SK-N-SH (cell line): ENCODE data around the gene SH3PXD2A. TPM values are rescaled to one million over a fixed set of nuclear protein-coding genes. Genes with fewer than 3 reads are reported as not detected.

Experiments used
- CTCF ChIA-PET: fragments of 300-600, 350-600 bp; formaldehyde crosslinking; extraction: SDS; loops from one replicate; lab custom pipeline; 2021; lab: Yijun Ruan, JAX
- POLR2A ChIA-PET: fragments of 350-600 bp; sonication (Branson Sonifier 250); formaldehyde crosslinking; extraction: SDS; loops from one replicate; lab custom pipeline; 2020; ENCODE audit warnings: antibody characterized with exemption, inconsistent platforms; lab: Yijun Ruan, JAX
- DNase-seq: peaks from one replicate; pipeline ENCODE4 v3.0.0; 2012
- H2AFZ ChIP-seq: fragments of 200-600 bp; sonication (generic); 2 replicates; pipeline ENCODE4 v1.8.1; 2016; ENCODE audit warnings: antibody characterized with exemption, mild to moderate bottlenecking, low read depth
- H3F3A ChIP-seq: fragments of 200-600 bp; sonication (generic); replicated peaks from 2 replicates; pipeline ENCODE3; 2016; ENCODE audit warnings: antibody characterized with exemption, mild to moderate bottlenecking; ENCODE audit not compliant: insufficient read depth
- H3K27ac ChIP-seq, 2 experiments: fragments of 200-500 bp in 1 of 2; fragments of 200-600 bp in 1 of 2; sonication (Bioruptor generic) in 1 of 2; sonication (generic), shearing (Covaris generic) in 1 of 2; 2 replicates each; pipeline versions ENCODE4 v1.5.1 to v1.6.1; 2014 to 2016; ENCODE audit warnings: low read depth in 2 of 2, inconsistent platforms in 1 of 2, low read length in 1 of 2, mild to moderate bottlenecking in 1 of 2, mixed read lengths in 1 of 2
- H3K27me3 ChIP-seq: fragments of 200-600 bp; sonication (generic), shearing (Covaris generic); 2 replicates; pipeline ENCODE4 v1.6.1; 2016; ENCODE audit warnings: mixed run types; ENCODE audit not compliant: insufficient read depth
- H3K36me3 ChIP-seq, 2 experiments: fragments of 200-500 bp in 1 of 2; fragments of 200-600 bp in 1 of 2; sonication (Bioruptor generic) in 1 of 2; sonication (generic) in 1 of 2; replicated peaks in 1 of 2; 2 replicates each; pipeline versions ENCODE3 to v1.5.1; 2014 to 2016; ENCODE audit warnings: low read length in 1 of 2, mild to moderate bottlenecking in 1 of 2; ENCODE audit not compliant: insufficient read depth in 2 of 2, control insufficient read depth in 1 of 2
- H3K4me1 ChIP-seq, 2 experiments: fragments of 200-500 bp in 1 of 2; fragments of 200-600 bp in 1 of 2; sonication (Bioruptor generic) in 1 of 2; sonication (generic), shearing (Covaris generic) in 1 of 2; 2 replicates each; pipeline versions ENCODE4 v1.5.1 to v1.6.1; 2014 to 2016; ENCODE audit warnings: low read depth in 1 of 2, low read length in 1 of 2, mixed run types in 1 of 2; ENCODE audit not compliant: insufficient read depth in 2 of 2, control insufficient read depth in 1 of 2
- H3K4me2 ChIP-seq: fragments of 200-600 bp; sonication (generic), shearing (Covaris generic); 2 replicates; pipeline ENCODE4 v1.6.1; 2017; ENCODE audit warnings: mixed run types
- H3K4me3 ChIP-seq, 2 experiments: fragments of 200-500 bp in 1 of 2; fragments of 200-600 bp in 1 of 2; sonication (Bioruptor generic) in 1 of 2; sonication (generic), shearing (Covaris generic) in 1 of 2; 2 replicates each; pipeline versions ENCODE4 v1.5.1 to v1.8.1; 2014 to 2016; ENCODE audit warnings: low read depth in 2 of 2, inconsistent platforms in 1 of 2, low read length in 1 of 2, mild to moderate bottlenecking in 1 of 2, mixed read lengths in 1 of 2, moderate library complexity in 1 of 2
- H3K79me2 ChIP-seq: fragments of 200-600 bp; sonication (generic); 2 replicates; pipeline ENCODE4 v1.8.1; 2017; ENCODE audit warnings: mild to moderate bottlenecking; ENCODE audit not compliant: insufficient read depth
- H3K9ac ChIP-seq: fragments of 200-600 bp; sonication (generic); 2 replicates; pipeline ENCODE4 v1.6.1; 2017; ENCODE audit warnings: mixed run types
- H3K9me2 ChIP-seq: fragments of 200-600 bp; sonication (generic); 2 replicates; pipeline ENCODE4 v1.6.1; 2017; ENCODE audit warnings: mixed run types
- H3K9me3 ChIP-seq: fragments of 200-600 bp; sonication (generic); 2 replicates; pipeline ENCODE4 v1.6.1; 2017; ENCODE audit warnings: mixed run types, mild to moderate bottlenecking, moderate library complexity
- H4K20me1 ChIP-seq: fragments of 200-600 bp; sonication (generic); 2 replicates; pipeline ENCODE4 v1.6.1; 2017; ENCODE audit warnings: mild to moderate bottlenecking, mixed run types; ENCODE audit not compliant: insufficient read depth
- CTCF ChIP-seq: fragments of 200-600 bp; sonication (generic); IDR thresholded peaks from 2 replicates; pipeline ENCODE4 v1.6.1; 2017; ENCODE audit warnings: antibody characterized with exemption, mild to moderate bottlenecking, moderate library complexity
- EZH2phosphoT487 ChIP-seq: fragments of 200-600 bp; sonication (generic); IDR thresholded peaks from 2 replicates; pipeline ENCODE4 v1.6.1; 2017; ENCODE audit warnings: low read depth, mixed run types, mild to moderate bottlenecking, antibody characterized with exemption, moderate library complexity, borderline replicate concordance
- FOXM1 ChIP-seq: IDR thresholded peaks from 2 replicates; pipeline ENCODE4 v1.4.0; 2012; ENCODE audit warnings: low read depth, mild to moderate bottlenecking
- GABPA ChIP-seq: IDR thresholded peaks from 2 replicates; pipeline ENCODE4 v1.4.0; 2012; ENCODE audit warnings: low read depth, mild to moderate bottlenecking
- IRF3 ChIP-seq: fragments of 150-350 bp; IDR thresholded peaks from 2 replicates; pipeline ENCODE4 v1.6.1; 2016; ENCODE audit warnings: mild to moderate bottlenecking, low read depth, low read length
- NFIC ChIP-seq: IDR thresholded peaks from 2 replicates; pipeline ENCODE4 v1.4.0; 2012; ENCODE audit warnings: borderline replicate concordance
- PBX3 ChIP-seq: IDR thresholded peaks from 2 replicates; pipeline ENCODE4; 2012
- POLR2AphosphoS5 ChIP-seq: IDR thresholded peaks from 2 replicates; pipeline ENCODE4 v1.6.1; 2012; ENCODE audit warnings: low read depth, low read length
- RCOR1 ChIP-seq: fragments of 150-350 bp; IDR thresholded peaks from 2 replicates; pipeline ENCODE4 v1.6.1; 2017; ENCODE audit warnings: antibody characterized with exemption, low read length
- RFX5 ChIP-seq: IDR thresholded peaks from 2 replicates; pipeline ENCODE4 v1.6.1; 2012; ENCODE audit warnings: mild to moderate bottlenecking, improper control_type of control experiment, low read length
- SIN3A ChIP-seq: IDR thresholded peaks from 2 replicates; pipeline ENCODE4 v1.6.1; 2012; ENCODE audit warnings: low read depth, mild to moderate bottlenecking, low read length, moderate library complexity, borderline replicate concordance
- TEAD4 ChIP-seq: IDR thresholded peaks from 2 replicates; pipeline ENCODE4 v1.4.0; 2012; ENCODE audit warnings: mild to moderate bottlenecking, borderline replicate concordance; ENCODE audit not compliant: insufficient read depth
- YY1 ChIP-seq: IDR thresholded peaks from 2 replicates; pipeline ENCODE4 v1.4.0; 2012; ENCODE audit warnings: low read depth, mild to moderate bottlenecking
- WGBS: methylation state at CpG from one replicate; pipeline ENCODE4 v1.1.6; 2017; ENCODE audit warnings: low lambda C conversion rate; 5-methylcytosine and 5-hydroxymethylcytosine counted together
- polyA plus RNA-seq, 3 experiments: library from polyadenylated mRNA; depleted of rRNA; stranded (reverse); fragments of >200 nt; gene quantifications; 2 replicates each; pipeline ENCODE4 v1.2.3, GENCODE V29; 2012

Gene SH3PXD2A
- polyA plus RNA-seq, 1 of the 3 experiments (the other 2 are of a cell fraction) = 2.5 TPM

- Histone ChIP-seq H3K9ac (no peak overlapping the region), H3F3A (no peaks in the 10 kb centered on the region), H3K27ac (no peak overlapping the region), H3K9me2 (no peaks in the 10 kb centered on the region), H4K20me1 (0 out of 2 replicates have a peak, but pooled peaks cover 3% of the 10 kb centered on the region), H3K4me2 (no peak overlapping the region), H3K79me2 (no peaks in the 10 kb centered on the region), H3K36me3 (no peaks in the 10 kb centered on the region), H3K27me3 (no peaks in the 10 kb centered on the region), H3K9me3 (no peaks in the 10 kb centered on the region), H3K4me3 (no peak overlapping the region), H2AFZ (no peak overlapping the region), H3K4me1 (peaks cover 0 to 7% of the 10 kb centered on the region in 2 experiments; a peak in 1 of 4 replicates)
- POLR2A ChIA-PET = no interaction called here
- no peak for DNase-seq
- 96% methylated on average over 27 of the region's 37 CpGs for WGBS
- CTCF ChIA-PET = interaction anchor here (1.0 to 3.6 kb wide), 6 partner anchors 11 to 104 kb away, joined by 3 to 20 read pairs (median 16); no protein-coding TSS in a partner anchor
- TF ChIP-seq YY1 (no peak), GABPA (no peak), EZH2phosphoT487 (no peak), FOXM1 (no peak), NFIC (no peak), RFX5 (no peak), SIN3A (no peak), PBX3 (no peak)
Measured at GRCh38 chr10:103668351-103669242, 186.8 kb downstream of the SH3PXD2A start.

- H3K4me2 ChIP-seq = no peak overlapping the region
- no peaks in the 10 kb centered on the region for H3K36me3 ChIP-seq
- H3K27ac ChIP-seq = no peak overlapping the region
- H3K79me2 ChIP-seq = no peaks in the 10 kb centered on the region
- no peaks in the 10 kb centered on the region for H3F3A ChIP-seq
- TF ChIP-seq IRF3 (no peak), TEAD4 (no peak), RCOR1 (no peak), CTCF (no peak), POLR2AphosphoS5 (no peak)
- no peak overlapping the region for H3K9ac ChIP-seq
- WGBS = 98% methylated on average over 6 of the region's 8 CpGs
- no peaks in the 10 kb centered on the region for H3K9me3 ChIP-seq
- H3K4me1 ChIP-seq = peaks cover 0 to 7% of the 10 kb centered on the region in 2 experiments; a peak in 1 of 4 replicates
- ChIA-PET CTCF (interaction anchor here (0.9 to 3.6 kb wide), 10 partner anchors 12 to 102 kb away, joined by 3 to 20 read pairs (median 4); no protein-coding TSS in a partner anchor), POLR2A (no interaction called here)
- H3K4me3 ChIP-seq = no peak overlapping the region
- H3K27me3 ChIP-seq = no peaks in the 10 kb centered on the region
- H3K9me2 ChIP-seq = no peaks in the 10 kb centered on the region
- H2AFZ ChIP-seq = no peak overlapping the region
- H4K20me1 ChIP-seq = 0 out of 2 replicates have a peak, but pooled peaks cover 3% of the 10 kb centered on the region
- no peak for DNase-seq
Measured at GRCh38 chr10:103667356-103667755, 188.0 kb downstream of the SH3PXD2A start.
